GM18508 (cell line): Measurements from ENCODE around the gene CETP.

Experiments
- ATAC-seq: cut with Tn5 transposase; IDR thresholded peaks from one replicate; pipeline ENCODE4 v1.9.1; 2021; ENCODE audit warnings: moderate number of reproducible peaks; ENCODE audit not compliant: insufficient read depth, unreplicated experiment

The CETP gene, protein sequence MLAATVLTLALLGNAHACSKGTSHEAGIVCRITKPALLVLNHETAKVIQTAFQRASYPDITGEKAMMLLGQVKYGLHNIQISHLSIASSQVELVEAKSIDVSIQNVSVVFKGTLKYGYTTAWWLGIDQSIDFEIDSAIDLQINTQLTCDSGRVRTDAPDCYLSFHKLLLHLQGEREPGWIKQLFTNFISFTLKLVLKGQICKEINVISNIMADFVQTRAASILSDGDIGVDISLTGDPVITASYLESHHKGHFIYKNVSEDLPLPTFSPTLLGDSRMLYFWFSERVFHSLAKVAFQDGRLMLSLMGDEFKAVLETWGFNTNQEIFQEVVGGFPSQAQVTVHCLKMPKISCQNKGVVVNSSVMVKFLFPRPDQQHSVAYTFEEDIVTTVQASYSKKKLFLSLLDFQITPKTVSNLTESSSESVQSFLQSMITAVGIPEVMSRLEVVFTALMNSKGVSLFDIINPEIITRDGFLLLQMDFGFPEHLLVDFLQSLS

DNA sequence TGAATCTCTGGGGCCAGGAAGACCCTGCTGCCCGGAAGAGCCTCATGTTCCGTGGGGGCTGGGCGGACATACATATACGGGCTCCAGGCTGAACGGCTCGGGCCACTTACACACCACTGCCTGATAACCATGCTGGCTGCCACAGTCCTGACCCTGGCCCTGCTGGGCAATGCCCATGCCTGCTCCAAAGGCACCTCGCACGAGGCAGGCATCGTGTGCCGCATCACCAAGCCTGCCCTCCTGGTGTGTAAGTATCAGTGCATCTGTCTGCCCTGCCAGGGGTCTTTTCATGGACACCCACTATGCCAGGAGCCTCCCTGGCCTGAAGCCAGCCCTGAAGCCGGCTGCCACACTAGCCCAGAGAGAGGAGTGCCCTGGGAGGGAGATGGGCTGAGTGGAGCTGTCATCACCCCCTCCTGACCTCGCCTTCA is at the start of gene CETP:
Gene CETP, plus strand, starts transcription at position 100 of the 431 bp plus-strand sequence. Its CDS starts 30 bp downstream, at position 130.
- ATAC-seq, result no peak

DNA sequence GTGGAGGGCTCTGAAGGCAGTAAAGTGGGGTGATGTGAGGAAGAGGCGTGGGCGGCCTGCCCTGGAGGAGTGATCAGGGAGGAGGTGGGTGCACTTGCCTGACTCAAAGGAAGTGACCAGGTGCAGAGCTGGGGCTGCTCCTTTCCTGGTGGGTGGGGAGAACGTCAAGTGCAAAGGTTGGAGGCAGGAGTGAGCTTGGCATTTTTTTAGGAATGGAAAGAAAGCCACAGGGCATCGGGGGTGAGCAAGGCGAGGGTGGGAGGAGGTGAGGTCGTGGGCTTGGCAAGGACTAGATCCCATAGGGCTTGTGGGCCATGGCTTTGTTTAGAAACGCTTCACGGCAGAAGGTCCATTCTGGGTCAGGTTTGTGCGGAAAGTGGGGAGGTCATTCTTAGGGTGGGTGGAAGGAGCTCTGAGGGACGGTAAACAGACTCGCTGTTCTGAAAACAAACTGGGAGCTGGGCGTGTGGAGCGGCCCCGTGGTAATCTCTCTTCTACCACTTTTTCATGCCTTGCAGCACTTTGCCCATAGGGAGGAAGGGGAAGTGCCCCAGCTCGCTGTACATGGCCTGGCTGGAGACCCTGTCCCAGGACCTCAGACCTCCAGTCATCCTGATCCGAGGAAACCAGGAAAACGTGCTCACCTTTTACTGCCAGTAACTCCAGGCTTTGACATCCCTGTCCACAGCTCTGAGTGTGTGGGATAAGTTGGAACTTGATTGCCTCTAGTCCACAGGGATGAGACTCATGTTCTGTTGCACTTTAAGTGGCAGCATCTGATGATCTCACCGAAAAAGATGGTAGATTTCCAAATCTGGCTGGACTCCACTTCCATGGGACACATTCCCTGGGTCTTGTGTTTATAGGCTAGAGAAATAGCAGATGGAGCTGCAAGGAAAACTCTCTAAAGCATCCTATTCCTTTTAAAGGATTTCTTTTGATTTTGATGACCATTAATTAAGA is 48.7 kb upstream of the CETP start:
- no peak for ATAC-seq

DNA sequence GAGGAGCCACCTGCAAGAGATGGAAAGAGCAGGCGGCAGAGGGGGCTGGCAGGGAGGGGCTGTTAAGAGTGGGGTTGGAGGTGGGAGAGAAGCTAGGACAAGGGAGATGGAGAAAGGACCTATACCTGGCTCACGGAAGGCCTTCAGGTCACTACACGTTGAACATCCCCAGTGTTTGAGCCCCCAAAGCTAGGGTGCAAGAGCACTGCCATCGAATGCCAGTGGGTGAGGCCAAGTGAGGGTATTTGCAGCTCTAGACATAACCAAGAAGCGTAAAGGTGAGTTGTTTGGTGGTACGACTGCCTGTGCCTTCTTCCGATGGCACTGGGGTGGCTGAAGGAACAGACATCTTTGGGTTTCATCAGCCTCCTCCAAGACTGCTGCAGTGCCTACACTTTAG is 46.9 kb upstream of the CETP start:
- ATAC-seq, result no peak

DNA sequence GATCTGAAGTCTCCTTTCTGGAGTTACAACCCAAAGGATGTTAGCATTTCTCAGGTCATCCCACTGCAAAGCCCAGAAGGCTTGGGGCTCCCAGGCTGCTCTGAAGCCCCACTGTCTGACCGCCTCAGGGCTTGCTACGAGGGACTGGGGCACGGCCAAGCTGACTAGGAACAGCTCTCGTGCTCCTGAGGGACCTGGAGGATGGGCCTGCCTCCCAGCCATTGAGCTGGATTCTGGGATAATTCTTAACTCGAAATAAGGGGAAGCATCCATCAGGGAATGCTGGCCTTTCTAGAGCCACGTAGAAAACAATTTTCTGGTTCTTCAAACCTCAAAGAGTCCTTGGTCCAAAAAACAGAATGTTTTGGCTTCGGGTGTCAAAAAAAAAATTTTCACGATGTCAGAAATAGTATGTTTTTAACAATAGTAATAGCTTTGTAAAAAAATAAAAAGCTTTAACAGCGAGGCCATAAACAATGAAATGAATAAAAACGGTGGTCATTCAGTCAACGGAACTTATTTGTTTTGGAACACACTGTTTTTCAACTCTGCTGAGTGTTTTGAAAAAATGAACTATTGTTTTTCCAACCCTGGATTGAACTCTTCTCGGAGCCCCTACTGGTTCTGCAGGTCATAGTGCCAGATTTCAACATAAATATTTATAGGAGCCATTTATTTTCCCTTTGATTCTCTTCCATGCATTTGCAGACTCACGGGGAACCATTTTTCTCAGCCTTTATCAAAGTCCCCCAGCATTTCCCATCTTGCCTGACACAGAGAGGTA is 46.2 kb upstream of the CETP start:
- no peak for ATAC-seq

DNA sequence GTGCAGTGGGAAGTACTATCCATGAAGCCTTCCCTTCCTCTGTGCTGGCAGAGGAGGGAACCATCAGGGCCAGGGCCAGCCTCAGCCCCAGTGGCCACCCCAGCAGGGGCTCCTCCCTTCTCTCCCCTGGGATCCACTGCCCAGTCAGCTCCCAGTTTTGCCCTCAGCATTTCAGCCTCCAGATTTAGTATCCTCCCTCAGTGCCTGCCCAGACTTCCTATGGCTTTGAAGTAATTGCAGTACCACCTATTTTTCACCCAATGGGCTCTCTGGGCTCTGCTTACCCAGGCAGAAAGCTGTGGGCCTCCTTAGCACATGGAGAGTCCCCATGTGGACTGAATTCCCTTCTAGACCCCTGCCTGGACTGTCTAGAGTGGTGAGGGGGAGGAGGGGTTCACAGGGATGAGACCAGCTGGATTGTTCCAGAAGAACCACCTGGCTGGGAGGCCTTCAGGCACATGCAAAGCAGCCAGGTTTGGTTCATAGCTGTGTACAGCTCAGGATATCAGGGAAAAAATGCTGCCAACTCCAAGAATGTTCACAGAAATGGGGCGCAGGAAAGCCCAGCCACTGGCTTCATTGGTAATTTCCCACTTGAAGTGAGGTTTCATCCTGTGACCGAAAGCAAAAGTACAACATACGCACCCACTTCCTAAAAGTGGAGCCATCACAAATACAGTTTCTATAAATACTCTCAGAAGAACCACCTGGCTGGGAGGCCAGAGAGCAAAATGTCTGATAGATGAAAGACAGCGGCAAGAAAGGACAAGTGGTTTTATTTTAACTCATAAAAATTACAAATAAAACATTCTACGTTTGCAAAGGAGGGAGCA is 45.0 kb upstream of the CETP start:
- peak; percentile 63 for ATAC-seq

DNA sequence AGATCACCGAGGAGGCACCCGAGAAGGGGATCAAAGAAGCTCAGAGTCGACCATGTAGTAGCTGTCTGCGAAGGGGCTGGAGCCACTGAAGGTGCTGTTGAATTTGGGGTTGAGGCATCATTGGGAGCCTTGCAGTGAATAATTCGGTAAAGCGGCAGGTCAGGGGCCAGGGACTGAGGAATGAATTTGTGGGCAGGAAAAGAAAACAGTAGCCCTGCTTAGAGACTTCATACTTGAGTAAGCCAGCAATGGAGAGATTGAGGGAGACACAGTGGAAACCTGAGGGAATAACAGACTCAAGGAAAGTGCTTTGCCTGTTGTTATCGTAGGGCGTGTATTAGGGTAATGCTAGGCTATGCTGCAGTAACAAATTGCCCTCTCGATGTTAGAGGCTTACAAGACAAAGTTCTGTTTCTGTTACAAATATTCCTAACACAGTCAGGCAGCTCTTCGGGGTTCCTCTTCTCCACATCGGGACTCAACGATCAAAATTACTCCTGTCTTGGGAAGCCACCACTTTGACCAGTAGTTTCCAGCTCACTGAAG is 43.2 kb upstream of the CETP start:
- no peak for ATAC-seq

DNA sequence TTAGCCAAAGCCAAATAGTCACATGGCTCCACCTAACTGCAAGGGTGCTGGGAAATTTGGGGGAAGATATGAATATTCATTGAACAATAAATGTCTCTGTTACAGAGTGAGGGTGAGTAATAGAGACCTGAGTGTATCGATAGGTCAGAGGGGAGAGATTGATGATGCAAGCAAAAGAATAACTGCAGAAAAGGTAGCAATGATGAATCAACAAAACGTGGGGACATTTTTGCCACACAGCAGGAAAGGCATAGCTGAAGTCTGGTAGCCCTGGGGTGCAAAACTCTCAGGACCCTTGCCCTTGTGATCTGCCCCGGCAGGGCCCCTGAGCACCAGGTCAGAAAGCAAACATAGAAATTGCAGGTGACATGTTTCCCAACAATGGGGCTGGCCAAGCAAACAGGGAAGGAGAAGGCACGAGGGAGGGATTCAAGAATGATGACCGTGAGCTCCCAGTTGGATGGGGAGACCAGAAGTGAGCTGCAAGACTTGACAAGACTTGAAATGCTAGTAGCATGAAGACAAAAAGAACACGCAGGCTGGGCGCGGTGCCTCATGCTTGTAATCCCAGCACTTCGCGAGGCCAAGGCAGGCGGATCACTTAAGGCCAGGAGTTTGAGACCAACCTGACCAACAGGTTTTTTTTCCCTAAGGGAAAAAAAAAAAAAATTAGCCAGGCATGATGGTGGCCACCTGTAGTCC is 42.5 kb upstream of the CETP start:
- no peak for ATAC-seq

DNA sequence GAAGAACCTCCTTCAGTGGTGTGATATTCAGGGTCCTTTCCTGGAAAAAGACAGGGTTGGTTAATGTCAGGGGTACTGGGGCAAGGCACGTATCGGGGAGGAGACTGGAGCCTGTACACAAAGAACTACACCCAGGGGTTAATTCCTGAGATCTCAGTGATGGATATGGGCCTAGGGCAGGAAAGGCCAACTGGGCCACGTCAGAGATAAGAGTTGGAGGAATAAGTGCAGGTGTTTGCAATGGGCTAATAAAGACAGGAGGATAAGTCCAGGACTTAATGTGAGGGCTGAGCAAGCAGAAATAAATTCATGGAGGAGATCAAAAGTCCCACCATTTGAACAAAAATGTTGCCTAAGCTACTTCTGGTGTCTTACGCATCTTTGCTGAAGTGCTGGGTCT is 40.2 kb upstream of the CETP start:
- ATAC-seq, result no peak

DNA sequence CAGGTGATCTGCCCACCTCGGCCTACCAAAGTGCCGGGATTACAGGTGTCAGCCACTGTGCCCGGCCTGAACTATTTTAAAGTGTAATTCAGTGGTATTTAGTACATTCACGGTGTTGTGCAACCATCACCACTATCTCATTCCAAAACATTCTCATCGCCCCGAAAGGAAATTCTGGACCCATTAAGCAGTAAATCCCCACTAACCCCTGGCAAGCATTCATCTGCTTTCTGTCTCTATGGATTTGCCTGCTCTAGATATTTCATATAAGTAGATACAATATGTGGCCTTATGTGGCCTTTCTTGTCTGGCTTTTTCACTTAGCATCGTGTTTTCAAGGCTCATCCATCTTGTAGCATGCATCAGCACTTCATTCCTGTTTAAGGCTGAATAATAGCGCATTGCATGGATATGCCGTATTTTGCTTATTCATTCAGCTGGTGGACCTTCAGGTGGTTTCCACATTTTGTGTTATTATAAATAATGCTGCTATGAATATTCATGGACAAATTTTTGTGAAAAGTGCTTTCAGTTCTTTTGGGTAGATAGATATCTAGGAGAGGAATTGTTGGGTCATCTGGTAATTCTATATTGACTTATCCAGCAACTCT is 38.2 kb upstream of the CETP start:
- no peak for ATAC-seq

DNA sequence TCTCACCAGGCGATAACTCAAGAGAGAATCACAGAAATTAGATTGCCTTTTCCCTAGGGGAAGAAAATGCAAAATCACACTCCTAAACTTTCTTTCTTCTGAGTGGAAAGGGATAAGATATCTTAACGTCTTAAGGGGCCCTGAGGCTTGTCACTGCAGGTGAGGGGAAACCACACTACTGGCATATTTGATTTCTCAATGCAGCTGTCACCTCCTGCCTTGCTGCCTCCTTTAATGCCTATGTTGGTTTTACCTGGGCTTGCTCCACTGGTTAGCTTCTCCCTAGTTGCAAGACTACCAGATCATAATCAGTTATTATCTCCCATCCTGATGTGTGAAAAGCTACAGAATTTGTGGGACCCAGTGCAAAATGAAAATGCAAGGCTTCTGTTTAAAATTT is 34.3 kb upstream of the CETP start:
- no peak for ATAC-seq

DNA sequence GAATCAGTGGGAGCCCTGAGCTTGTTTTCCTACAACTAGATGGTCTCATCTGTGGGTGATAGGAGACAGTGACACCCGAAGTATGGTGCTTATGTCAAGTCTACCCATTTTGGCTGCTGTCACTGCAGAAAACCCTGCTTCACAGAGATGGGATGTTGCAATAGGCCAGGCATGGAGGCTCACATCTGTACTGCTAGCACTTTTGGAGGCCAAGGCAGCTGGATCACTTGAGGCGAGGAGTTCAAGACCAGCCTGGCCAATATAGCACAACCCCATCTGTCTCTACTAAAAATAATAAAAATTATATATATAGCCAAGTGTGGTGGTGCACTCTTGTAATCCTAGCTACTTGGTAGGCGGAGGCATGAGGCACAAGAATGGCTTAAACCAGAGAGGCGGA is 32.1 kb upstream of the CETP start:
- ATAC-seq, result no peak

DNA sequence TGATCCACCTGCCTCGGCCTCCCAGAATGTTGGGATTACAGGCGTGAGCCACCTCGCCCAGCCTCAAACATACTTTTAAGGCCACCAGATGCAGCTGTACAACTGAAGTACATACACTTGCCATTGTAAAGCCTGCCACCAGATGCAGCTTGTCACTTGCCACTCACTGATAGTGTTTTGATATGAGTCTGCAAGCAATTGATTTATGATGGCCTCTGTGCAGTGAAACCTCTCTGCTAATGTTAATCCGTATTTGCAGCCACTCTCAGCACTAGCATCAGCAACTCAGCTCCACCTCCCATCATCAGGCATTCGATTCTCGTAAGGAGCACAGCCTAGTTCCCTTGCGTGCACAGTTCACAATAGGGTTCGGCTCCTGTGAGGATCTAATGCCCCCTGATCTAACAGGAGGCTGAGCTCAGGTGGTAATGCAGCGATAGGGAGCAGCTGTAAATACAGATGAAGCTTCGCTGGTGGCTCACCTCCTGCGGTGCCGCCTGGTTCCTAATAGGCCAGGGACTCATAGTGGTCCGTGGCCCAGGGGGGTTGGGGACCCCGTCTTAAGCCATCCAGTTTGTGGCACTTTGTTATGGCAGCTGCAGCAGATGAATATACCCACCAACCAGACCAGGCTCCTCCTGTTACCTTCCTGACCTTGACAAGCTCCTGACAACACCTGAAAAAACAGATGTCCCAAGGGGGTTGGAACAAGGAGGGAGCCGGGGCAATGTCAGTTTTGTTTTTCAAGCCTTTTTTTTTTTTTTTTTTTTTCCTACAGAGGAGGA is 31.1 kb upstream of the CETP start:
- no peak for ATAC-seq

DNA sequence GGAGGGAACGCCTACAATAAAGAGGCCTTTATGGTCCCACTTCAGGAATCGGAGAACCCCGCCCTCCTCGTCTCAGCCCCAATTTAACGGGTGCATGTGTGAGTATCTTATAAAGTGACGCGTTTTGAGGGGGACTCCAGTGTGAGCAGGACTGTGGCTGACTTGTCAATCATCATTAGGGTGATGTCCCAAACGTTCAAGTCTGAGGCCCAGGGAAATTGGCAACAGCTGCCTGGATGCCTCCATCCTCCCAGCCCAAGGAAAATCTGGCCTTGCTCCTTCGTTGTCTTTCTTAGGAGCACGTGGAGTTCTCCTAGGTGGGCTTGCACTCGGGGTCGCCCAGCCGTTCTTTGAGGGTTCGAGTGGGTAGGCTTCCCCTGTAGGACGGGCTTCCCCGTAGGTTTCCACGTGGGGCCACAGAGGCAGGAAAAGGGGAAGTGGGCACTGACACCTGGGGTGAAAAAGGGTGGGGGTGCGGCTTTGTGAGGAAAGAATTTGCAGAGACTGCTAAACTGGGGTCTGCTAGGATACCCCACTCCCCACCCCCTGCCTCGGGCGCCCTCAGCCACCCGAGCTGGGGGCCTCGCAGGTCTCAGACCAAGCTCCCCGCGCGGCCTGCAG is 30.4 kb upstream of the CETP start:
- ATAC-seq, result peak; percentile 22

DNA sequence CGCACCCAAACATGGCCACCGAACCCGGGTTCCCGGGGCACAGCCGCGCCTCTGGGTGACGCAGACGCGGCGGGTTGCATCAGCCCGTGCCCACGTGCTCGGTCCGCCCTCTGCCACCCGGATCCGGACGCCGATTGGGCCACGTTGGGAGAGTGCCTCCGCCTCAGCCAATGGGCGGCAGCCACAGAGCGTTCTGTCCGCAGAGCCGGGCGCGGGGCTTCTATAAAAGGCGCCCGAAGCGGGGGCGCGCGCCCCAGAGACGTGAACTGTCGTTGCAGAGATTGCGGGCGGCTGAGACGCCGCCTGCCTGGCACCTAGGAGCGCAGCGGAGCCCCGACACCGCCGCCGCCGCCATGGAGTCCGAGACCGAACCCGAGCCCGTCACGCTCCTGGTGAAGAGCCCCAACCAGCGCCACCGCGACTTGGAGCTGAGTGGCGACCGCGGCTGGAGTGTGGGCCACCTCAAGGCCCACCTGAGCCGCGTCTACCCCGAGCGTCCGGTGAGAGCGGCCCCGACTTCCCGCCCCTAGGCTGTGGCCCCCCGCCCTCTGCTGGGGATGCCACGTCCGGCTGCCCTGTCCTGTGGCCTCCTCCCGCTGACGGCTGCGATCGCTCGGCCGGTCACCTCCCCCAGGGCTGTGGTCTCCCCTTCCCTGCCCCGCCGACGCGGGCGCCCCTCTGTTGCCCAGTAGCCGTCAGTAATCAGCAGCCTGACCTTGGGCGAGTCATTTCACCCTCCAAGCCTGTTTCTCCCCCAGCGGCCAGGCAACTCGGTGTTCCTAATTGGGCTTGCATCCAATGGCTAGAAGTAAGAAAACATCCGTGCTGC is 29.6 kb upstream of the CETP start, which contains the start of gene HERPUD1:
Gene HERPUD1, plus strand, starts transcription at position 251 of the 829 bp plus-strand sequence. Its CDS starts 103 bp downstream, at position 354.
- peak; percentile 58 for ATAC-seq

DNA sequence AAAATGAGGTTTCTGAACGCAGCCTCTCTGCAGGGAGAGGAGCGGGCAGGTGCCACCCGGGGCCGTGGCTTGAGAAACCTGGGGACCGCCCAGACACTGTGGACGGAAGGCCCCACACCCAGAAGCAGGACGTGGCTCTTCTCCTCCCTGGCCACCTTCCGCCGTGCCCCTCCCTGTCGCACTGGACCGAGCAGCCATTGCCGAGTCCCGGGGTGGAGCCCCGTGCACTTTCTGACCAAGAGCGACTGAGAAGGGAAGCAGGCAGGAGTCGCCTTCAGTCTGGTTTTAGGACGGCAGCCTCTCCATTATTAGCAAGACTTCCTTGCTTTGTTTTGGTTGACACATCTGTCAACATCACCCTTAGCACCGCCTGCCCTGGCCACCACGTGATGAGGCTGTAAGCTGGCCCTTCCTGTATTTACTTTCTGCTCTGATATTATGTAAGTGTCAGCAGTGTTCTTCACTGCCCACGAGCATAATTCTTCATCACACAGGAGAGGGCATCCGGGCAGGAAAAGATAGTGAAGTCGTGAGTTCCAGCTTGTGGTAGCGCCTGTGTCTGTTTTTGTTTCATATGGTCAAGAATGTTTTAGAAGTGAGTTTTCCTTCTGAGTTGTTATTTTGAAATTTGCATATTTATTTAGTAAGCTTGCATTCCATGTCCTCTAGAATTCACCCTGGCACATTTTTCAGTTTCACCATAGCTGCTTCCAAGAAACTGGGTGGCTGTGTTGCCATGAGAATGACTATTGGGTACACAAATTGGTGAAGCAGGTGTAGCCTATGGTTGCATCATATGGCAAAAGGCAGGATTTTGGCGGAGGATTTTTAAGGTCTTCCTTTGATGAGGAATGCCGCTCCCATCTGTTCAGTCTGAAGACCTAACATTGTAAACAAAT is 28.8 kb upstream of the CETP start:
- ATAC-seq, result peak; percentile 3
